ENCODE data around the gene PTPRA. TPM values are rescaled to one million over a fixed set of nuclear protein-coding genes. Genes with fewer than 3 reads are reported as not detected.

Gene PTPRA
- total RNA-seq, 1 experiment from 2014 or later = 45.2 TPM

- Mint-ChIP-seq H3K27ac (no peak overlapping the region; a peak in 1 of 7 replicates), H3K36me3 (ENCODE audit: insufficient read depth in 1 of 3, low read depth in 3 of 3) (peaks cover 12 to 27% (median 16%) of the 10 kb centered on the region in 3 experiments), H3K27me3 (ENCODE audit: low read depth) (no peaks in the 10 kb centered on the region), H3K9me3 (peaks cover 11 to 19% of the 10 kb centered on the region in 2 experiments; a peak in 4 of 5 replicates), H3K4me3 (no peak overlapping the region), H3K4me1 (no peaks in the 10 kb centered on the region)
- H3K56ac ChIP-seq (ENCODE audit: insufficient read length, low read depth, low read length) = no peak overlapping the region
- H3K23me2 ChIP-seq (ENCODE audit: insufficient read length, low read depth, low read length, poor library complexity, severe bottlenecking) = no peaks in the 10 kb centered on the region
- no peak overlapping the region for H4K8ac ChIP-seq (replicated peaks; ENCODE audit: insufficient read length, low read depth, low read length)
- H3K79me1 ChIP-seq (ENCODE audit: insufficient read depth, low read depth, low read length, poor library complexity, severe bottlenecking) = peaks cover 2% of the 10 kb centered on the region
- no peak overlapping the region for H2BK20ac ChIP-seq (ENCODE audit: low read depth, low read length, poor library complexity, severe bottlenecking)
- H3K23ac ChIP-seq (ENCODE audit: insufficient read length, low read depth, low read length) = no peak overlapping the region
- no peak overlapping the region for H3T11ph ChIP-seq (ENCODE audit: low read length)
- peaks cover 2% of the 10 kb centered on the region; the same call in 1 of the 2 replicates for H3K79me2 ChIP-seq (ENCODE audit: insufficient read depth, low read length)
- no peak overlapping the region for H3K9ac ChIP-seq (ENCODE audit: extremely low read depth, insufficient read length, low read length)
- H3K27me3 ChIP-seq (ENCODE audit: insufficient read depth, low read length) = no peaks in the 10 kb centered on the region
- H4K20me1 ChIP-seq (ENCODE audit: control insufficient read depth, insufficient read depth, insufficient read length) = no peaks in the 10 kb centered on the region
- no peak overlapping the region for H3K14ac ChIP-seq (ENCODE audit: insufficient read depth, low read length)
- H4K5ac ChIP-seq (ENCODE audit: insufficient read length, low read depth, low read length) = no peak overlapping the region
- no CpG with 5 or more reads among the region's 3 CpGs for WGBS (ENCODE audit: extremely low coverage, insufficient read length, low lambda C conversion rate)
- H3K4ac ChIP-seq (ENCODE audit: low read depth, low read length) = no peak overlapping the region
- no peaks in the 10 kb centered on the region for H3K4me1 ChIP-seq (ENCODE audit: insufficient read depth, low read length)
- no peak overlapping the region for H3K27ac ChIP-seq (ENCODE audit: insufficient read length, low read depth, low read length)
- no peak overlapping the region for H2BK120ac ChIP-seq (ENCODE audit: low read depth, low read length, poor library complexity, severe bottlenecking)
- H3K4me2 ChIP-seq (ENCODE audit: insufficient read depth, insufficient read length, low read length) = no peak overlapping the region
- no peak overlapping the region for H2AFZ ChIP-seq (ENCODE audit: low read length)
- H2BK15ac ChIP-seq (ENCODE audit: low read depth, low read length) = no peak overlapping the region
- no peak for DNase-seq
- no peaks in the 10 kb centered on the region for H3K9me3 ChIP-seq (ENCODE audit: control insufficient read depth, low read depth, low read length)
- no peak overlapping the region for H2AK5ac ChIP-seq (ENCODE audit: insufficient read length, low read length)
- H2BK12ac ChIP-seq (ENCODE audit: insufficient read length, low read depth, low read length) = no peak overlapping the region
- no peak overlapping the region for H2BK5ac ChIP-seq (ENCODE audit: insufficient read length, low read length)
- no peak overlapping the region for H3K18ac ChIP-seq (ENCODE audit: insufficient read length, low read depth, low read length)
- no peak for TF ChIP-seq CTCF (conservative IDR thresholded peaks at IDR 0.05)
- H4K91ac ChIP-seq (ENCODE audit: insufficient read length, low read depth, low read length) = no peak overlapping the region
Measured at GRCh38 chr20:2902818-2903217, 29.5 kb downstream of the PTPRA start.
